Urinary bladder (tissue), 4 donors: Measurements from ENCODE around the gene TSHR. TPM values are rescaled to one million over a fixed set of nuclear protein-coding genes. Genes with fewer than 3 reads are reported as not detected.
"Not testable (repeated sequence)": the region's sequence is repeated elsewhere in the genome, so short reads cannot be mapped to it uniquely, and the experiment has no call there.

Source experiments
- DNase-seq: peaks from one replicate; pipeline ENCODE4 v3.0.0-alpha.2; 2015; ENCODE audit errors: extremely low spot score
- H3K27ac ChIP-seq: one replicate; pipeline ENCODE4 v1.5.1; 2013; ENCODE audit warnings: low read depth, mild to moderate bottlenecking, moderate library complexity
- H3K36me3 ChIP-seq: one replicate; pipeline ENCODE4 v1.6.1; 2013; ENCODE audit warnings: mild to moderate bottlenecking, moderate library complexity; ENCODE audit not compliant: insufficient read depth
- H3K4me1 ChIP-seq: one replicate; pipeline ENCODE4 v1.6.1; 2013; ENCODE audit warnings: mild to moderate bottlenecking, moderate library complexity; ENCODE audit not compliant: insufficient read depth
- H3K4me3 ChIP-seq: one replicate; pipeline ENCODE4 v1.5.1; 2013; ENCODE audit warnings: low read depth, low read length
- WGBS: extraction: QIAGEN DNeasy Blood & Tissue Kit; methylation state at CpG from one replicate; pipeline ENCODE4 v1.1.7; 2013; 5-methylcytosine and 5-hydroxymethylcytosine counted together
- polyA plus RNA-seq: library from polyadenylated mRNA; stranded (reverse); fragments of 200-250 nt; gene quantifications from one replicate; pipeline ENCODE4 v1.2.3, GENCODE V29; 2013
- total RNA-seq: library from RNA; depleted of rRNA; stranded (reverse); fragments of >200 nt; gene quantifications from one replicate; pipeline ENCODE4 v1.2.3, GENCODE V29; 2014
- donor health status: healthy with polysubstance abuse.
- donor health status: healthy.

The TSHR gene
- total and polyA plus RNA-seq, 2 donors: 0.16 to 1.1 TPM

DNA sequence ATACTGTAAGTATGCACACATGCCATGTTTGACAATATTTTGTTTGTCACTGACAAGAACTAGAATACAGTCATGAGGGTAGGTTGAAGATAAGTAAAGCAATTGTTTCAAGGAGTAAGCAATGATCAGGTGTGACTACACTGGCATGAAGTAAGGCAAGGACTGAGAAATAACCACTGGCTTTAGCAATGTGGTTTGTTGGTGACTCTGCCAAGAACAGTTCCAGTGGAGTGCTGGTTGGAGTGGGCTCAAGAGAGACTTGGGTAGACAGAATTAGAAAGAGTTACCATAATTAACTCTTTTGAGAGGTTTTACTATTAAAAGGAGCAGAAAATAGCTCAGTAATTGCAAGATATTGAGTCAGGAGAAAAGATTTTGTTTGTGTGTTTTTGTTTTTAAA, 135.7 kb downstream of the TSHR start:
- DNase-seq: no peak
- no peaks in the 10 kb centered on the region for H3K36me3 ChIP-seq
- no peaks in the 10 kb centered on the region for H3K4me1 ChIP-seq
- H3K4me3 ChIP-seq: no peak overlapping the region
- H3K27ac ChIP-seq: no peak overlapping the region

DNA sequence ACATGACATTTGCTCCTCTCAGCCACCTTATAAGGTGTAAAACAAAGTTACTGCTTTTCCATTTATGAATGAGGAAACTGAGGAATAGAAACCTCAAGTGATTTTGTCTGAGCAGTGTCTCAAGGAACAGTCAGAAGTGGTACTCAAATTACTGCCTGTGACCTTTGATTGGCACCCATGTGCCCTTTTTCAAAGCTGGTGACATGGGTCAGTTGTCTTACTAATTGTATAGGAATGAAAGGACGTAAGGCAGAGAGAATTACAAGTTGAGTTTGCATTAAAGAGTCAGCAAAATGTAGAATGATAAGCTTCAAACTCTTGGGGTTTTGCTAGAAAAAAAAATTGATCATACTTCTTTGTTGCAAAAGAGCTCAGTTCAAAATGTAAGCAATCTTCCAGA, 136.2 kb downstream of the TSHR start:
- 59% methylated on average over 1 of the region's 1 CpG for WGBS

GRCh38 chr14:81093651-81094050, 138.2 kb downstream of the TSHR start:
- H3K27ac ChIP-seq: no peak overlapping the region
- no peak overlapping the region for H3K4me3 ChIP-seq
- WGBS: 96% methylated on average over 2 of the region's 2 CpGs
- no peak for DNase-seq
- no peaks in the 10 kb centered on the region for H3K36me3 ChIP-seq
- no peaks in the 10 kb centered on the region for H3K4me1 ChIP-seq

More for the DNA sequence above, 136.2 kb downstream of the TSHR start:
- H3K27ac ChIP-seq: no peak overlapping the region
- H3K4me1 ChIP-seq: no peaks in the 10 kb centered on the region
- DNase-seq: no peak
- no peak overlapping the region for H3K4me3 ChIP-seq
- H3K36me3 ChIP-seq: no peaks in the 10 kb centered on the region

DNA sequence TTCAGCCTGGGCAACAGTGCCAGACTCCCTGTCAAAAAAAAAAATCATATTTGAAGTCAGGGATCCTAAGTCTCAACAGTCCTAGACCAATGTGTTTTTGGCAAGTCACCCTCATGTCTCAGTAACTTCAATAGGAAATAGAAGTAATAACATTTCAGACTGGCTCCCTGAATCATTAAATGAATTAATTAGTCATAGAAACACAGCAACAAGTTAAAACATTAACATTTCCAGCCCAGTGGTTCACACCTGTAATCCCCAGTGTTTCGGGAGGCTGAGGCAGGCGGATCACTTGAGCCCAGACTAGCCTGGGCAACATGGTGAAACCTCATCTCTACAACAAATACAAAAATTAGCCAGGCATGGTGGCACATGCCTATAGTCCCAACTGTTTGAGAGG, 140.1 kb downstream of the TSHR start:
- H3K4me1 ChIP-seq: no peaks in the 10 kb centered on the region
- no peak for DNase-seq
- H3K27ac ChIP-seq: no peak overlapping the region
- WGBS: 94% methylated on average over 2 of the region's 2 CpGs
- H3K4me3 ChIP-seq: no peak overlapping the region
- H3K36me3 ChIP-seq: no peaks in the 10 kb centered on the region

GRCh38 chr14:81096656-81097055, 141.2 kb downstream of the TSHR start:
- 82% methylated on average over 3 of the region's 3 CpGs for WGBS
- Histone ChIP-seq H3K27ac (no peak overlapping the region), H3K4me3 (no peak overlapping the region), H3K4me1 (no peaks in the 10 kb centered on the region), H3K36me3 (no peaks in the 10 kb centered on the region)
- no peak for DNase-seq

DNA sequence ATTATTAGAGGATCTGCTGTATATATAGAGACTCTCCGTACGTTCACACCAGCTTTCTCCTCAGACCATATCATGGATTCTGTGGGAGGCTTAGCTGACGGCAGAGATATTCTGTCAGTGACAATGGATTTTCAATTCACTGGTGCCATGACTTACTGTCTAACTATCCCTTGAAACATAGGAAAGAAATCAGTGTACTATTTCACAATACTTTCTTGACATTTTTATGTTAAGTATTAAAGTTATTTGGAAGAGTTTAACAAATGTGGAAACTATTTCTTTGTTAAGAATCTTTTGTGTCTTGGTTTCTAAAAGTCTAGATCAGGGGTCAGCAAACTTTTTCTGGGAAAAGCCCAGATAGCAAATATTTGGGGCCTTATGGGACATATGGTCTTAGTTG, 146.8 kb downstream of the TSHR start:
- Histone ChIP-seq H3K4me1 (no peaks in the 10 kb centered on the region), H3K4me3 (no peak overlapping the region), H3K36me3 (peaks cover 3% of the 10 kb centered on the region), H3K27ac (no peak overlapping the region)
- 87% methylated on average over 3 of the region's 3 CpGs for WGBS
- DNase-seq: no peak

DNA sequence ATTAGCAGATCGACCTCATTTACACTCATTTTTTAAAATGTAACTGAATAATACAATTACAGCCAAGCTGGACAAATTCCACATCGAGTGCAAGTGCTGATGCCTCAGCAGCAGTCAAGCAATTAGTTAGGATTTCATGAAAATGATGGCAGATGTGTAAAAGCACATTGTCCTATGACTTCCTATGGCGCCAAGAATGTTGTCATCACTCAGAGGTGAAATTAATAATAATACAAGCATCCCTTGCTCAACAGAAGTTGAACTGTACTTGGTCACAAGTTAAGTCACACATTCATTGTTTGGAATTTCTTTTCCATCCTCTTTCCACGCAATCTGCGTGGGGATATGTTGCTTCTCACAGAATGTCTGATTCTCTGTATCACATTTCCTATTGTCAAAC, 148.0 kb downstream of the TSHR start:
- Histone ChIP-seq H3K36me3 (peaks cover 3% of the 10 kb centered on the region), H3K4me3 (no peak overlapping the region), H3K4me1 (no peaks in the 10 kb centered on the region), H3K27ac (no peak overlapping the region)
- WGBS: 86% methylated on average over 5 of the region's 5 CpGs
- no peak for DNase-seq

DNA sequence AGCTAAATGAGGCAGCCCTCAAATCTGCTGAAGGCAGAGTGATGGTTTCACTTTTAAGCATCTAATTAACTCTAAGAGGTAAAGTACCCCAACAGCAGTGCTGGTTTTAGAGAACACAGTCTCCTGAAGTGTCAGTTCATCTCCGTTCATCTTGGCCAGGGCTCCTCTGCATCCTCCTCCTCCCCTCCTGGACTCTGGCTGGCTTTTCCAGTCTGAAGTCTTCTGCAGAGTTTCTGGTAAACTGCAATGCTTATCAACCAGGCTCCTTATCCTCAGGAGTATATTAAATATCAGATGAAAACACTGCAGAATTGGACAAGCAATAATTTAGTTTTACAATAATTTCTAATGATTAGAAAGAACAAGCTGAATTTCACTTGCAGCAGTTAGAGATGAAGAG, 150.0 kb downstream of the TSHR start:
- 47% methylated on average over 1 of the region's 1 CpG for WGBS
- H3K4me1 ChIP-seq: no peaks in the 10 kb centered on the region
- peak; percentile 13 for DNase-seq
- H3K27ac ChIP-seq: no peak overlapping the region
- H3K36me3 ChIP-seq: peaks cover 3% of the 10 kb centered on the region
- H3K4me3 ChIP-seq: no peak overlapping the region

GRCh38 chr14:81105961-81106360, 150.5 kb downstream of the TSHR start:
- Histone ChIP-seq H3K36me3 (peaks cover 3% of the 10 kb centered on the region), H3K27ac (no peak overlapping the region), H3K4me3 (no peak overlapping the region), H3K4me1 (no peaks in the 10 kb centered on the region)
- DNase-seq: no peak
- 81% methylated on average over 1 of the region's 1 CpG for WGBS

DNA sequence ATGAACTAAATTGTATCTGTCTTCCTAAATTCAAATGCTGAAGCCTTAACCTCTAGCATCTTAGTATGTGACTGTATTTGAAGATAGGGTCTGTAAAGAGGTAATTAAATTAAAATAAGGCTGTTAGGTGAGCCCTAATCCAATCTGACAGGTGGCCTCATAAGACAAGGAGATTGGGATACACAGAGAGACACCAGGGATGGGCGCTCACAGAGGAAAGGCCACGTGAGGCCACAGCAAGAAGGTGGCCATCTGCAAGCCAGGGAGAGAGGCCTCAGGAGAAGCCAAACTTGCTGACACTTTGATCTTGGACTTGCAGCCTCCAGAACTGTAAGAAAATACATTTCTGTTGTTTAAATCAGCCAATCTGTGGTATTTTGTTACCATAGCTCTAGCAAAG, 154.8 kb downstream of the TSHR start:
- H3K4me1 ChIP-seq: no peaks in the 10 kb centered on the region
- peaks cover 3% of the 10 kb centered on the region for H3K36me3 ChIP-seq
- H3K4me3 ChIP-seq: no peak overlapping the region
- 78% methylated on average over 2 of the region's 2 CpGs for WGBS
- DNase-seq: no peak
- no peak overlapping the region for H3K27ac ChIP-seq

GRCh38 chr14:81113176-81113575, 157.8 kb downstream of the TSHR start:
- no peak for DNase-seq
- H3K4me1 ChIP-seq: no peaks in the 10 kb centered on the region
- WGBS: 78% methylated on average over 2 of the region's 2 CpGs
- no peak overlapping the region for H3K4me3 ChIP-seq
- H3K27ac ChIP-seq: no peak overlapping the region
- H3K36me3 ChIP-seq: no peaks in the 10 kb centered on the region

DNA sequence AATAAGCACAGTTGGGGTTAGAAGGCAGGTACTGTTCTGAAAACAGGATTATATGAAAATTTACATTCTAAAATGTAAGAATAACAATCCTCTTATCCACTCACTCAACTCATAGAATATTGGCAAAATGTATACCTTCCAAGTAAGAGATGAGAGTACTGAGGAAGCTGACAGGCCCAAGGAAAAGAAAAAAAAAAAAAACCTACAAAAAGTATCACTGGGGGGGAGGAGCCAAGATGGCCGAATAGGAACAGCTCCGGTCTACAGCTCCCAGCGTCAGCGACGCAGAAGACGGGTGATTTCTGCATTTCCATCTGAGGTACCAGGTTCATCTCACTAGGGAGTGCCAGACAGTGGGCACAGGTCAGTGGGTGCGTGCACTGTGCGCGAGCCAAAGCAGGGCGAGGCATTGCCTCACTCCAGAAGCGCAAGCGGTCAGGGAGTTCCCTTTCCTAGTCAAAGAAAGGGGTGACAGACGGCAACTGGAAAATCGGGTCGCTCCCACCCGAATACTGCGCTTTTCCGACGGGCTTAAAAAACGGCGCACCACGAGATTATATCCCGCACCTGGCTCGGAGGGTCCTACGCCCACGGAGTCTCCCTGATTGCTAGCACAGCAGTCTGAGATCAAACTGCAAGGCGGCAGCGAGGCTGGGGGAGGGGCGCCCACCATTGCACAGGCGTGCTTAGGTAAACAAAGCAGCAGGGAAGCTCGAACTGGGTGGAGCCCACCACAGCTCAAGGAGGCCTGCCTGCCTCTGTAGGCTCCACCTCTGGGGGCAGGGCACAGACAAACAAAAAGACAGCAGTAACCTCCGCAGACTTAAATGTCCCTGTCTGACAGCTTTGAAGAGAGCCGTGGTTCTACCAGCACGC, 158.8 kb downstream of the TSHR start:
- H3K36me3 ChIP-seq, H3K4me1 ChIP-seq, DNase-seq, H3K27ac ChIP-seq, H3K4me3 ChIP-seq: not testable (repeated sequence)
- WGBS: 87% methylated on average over 34 of the region's 34 CpGs

DNA sequence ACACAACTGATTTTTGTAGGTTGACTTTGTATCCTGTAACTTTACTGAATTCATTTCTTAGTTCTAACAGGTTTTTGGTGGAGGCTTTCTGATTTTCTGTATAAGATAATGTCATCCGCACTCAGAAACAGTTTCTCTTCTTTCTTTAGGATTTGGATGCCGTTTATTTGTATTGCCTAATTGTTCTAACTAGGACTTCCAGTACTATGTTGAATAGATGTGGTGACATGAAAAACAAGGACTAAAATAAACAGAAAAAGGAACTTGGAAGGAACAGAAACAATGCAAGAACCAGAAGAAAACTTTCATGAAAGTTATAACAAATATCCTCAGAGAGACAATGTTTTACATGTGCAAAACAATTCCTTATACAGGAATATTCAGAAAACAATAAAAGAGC, 165.1 kb downstream of the TSHR start:
- Histone ChIP-seq H3K27ac (no peak overlapping the region), H3K36me3 (no peaks in the 10 kb centered on the region), H3K4me1 (no peaks in the 10 kb centered on the region), H3K4me3 (no peak overlapping the region)
- WGBS: 73% methylated on average over 2 of the region's 2 CpGs
- DNase-seq: no peak

DNA sequence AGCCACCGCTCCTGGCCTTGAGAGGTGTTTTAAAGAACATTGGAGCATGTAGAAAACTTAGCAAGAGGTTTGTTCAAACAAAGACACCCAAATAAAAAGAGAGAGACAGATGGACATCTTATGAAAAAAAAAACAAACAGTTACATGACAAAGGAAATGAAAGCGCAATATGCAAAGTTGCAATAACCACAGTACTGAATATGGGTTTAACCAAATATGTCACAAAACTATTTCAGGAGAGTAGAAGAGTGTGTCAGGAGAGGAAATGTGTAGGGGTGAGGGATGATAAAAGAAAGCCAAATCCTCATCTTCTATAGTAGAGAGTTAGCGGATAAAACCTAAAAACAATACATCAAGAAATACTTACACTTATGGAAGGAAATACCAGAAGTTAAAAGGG, 166.9 kb downstream of the TSHR start:
- H3K27ac ChIP-seq: no peak overlapping the region
- no peaks in the 10 kb centered on the region for H3K36me3 ChIP-seq
- no peaks in the 10 kb centered on the region for H3K4me1 ChIP-seq
- DNase-seq: no peak
- no peak overlapping the region for H3K4me3 ChIP-seq
- 89% methylated on average over 3 of the region's 3 CpGs for WGBS

- no peak for DNase-seq
- H3K4me1 ChIP-seq: no peaks in the 10 kb centered on the region
- no peak overlapping the region for H3K27ac ChIP-seq
- no peak overlapping the region for H3K4me3 ChIP-seq
- H3K36me3 ChIP-seq: no peaks in the 10 kb centered on the region
Observed at GRCh38 chr14:81123811-81124210, 168.4 kb downstream of the TSHR start.
